Neural progenitor cell (in vitro differentiated cells): ENCODE data around the gene MRPL17. TPM values are rescaled to one million over a fixed set of nuclear protein-coding genes. Genes with fewer than 3 reads are reported as not detected.
"Not testable (repeated sequence)": the region's sequence is repeated elsewhere in the genome, so short reads cannot be mapped to it uniquely, and the experiment has no call there.

Experiments used
- DNase-seq: peaks from one replicate; pipeline ENCODE4 v3.0.0-alpha.2; 2016; ENCODE audit warnings: low spot score
- H2AFZ ChIP-seq: fragments of 200-600 bp; sonication (generic); replicated peaks from 2 replicates; pipeline ENCODE4 v1.6.1; 2016; ENCODE audit warnings: antibody characterized with exemption
- H3F3A ChIP-seq: fragments of 200-600 bp; sonication (generic); 2 replicates; pipeline ENCODE4 v1.6.1; 2016; ENCODE audit warnings: antibody characterized with exemption, low read depth
- H3K27ac ChIP-seq: fragments of 200-600 bp; sonication (generic); 2 replicates; pipeline ENCODE4 v1.5.1; 2016; ENCODE audit warnings: mild to moderate bottlenecking
- H3K27me3 ChIP-seq: fragments of 200-600 bp; sonication (generic); 2 replicates; pipeline ENCODE4 v1.6.1; 2016; ENCODE audit warnings: mild to moderate bottlenecking, moderate library complexity
- H3K36me3 ChIP-seq: fragments of 200-600 bp; sonication (generic); 2 replicates; pipeline ENCODE4 v1.5.1; 2016
- H3K4me1 ChIP-seq: fragments of 200-600 bp; sonication (generic); 2 replicates; pipeline ENCODE4 v1.6.1; 2016; ENCODE audit warnings: mixed run types
- H3K4me2 ChIP-seq: fragments of 200-600 bp; sonication (generic); 2 replicates; pipeline ENCODE4 v1.6.1; 2016
- H3K4me3 ChIP-seq: fragments of 200-600 bp; sonication (generic); 2 replicates; pipeline ENCODE4 v1.5.1; 2016
- H3K79me2 ChIP-seq: fragments of 200-600 bp; sonication (generic); 2 replicates; pipeline ENCODE4 v1.6.1; 2016; ENCODE audit warnings: low read depth
- H3K9ac ChIP-seq: fragments of 200-600 bp; sonication (generic); 2 replicates; pipeline ENCODE4 v1.6.1; 2016
- H3K9me3 ChIP-seq: fragments of 200-600 bp; sonication (generic); 2 replicates; pipeline ENCODE4 v1.5.1; 2016; ENCODE audit warnings: low read depth
- H4K20me1 ChIP-seq: fragments of 200-600 bp; sonication (generic); 2 replicates; pipeline ENCODE4 v1.6.1; 2016; ENCODE audit warnings: low read depth
- H3K27ac Mint-ChIP-seq: 3 replicates; pipeline ENCODE4 v1.8.0; 2021; ENCODE audit warnings: mixed read lengths
- H3K27me3 Mint-ChIP-seq: 2 replicates; pipeline ENCODE4 v1.8.0; 2022; ENCODE audit warnings: low read depth, mild to moderate bottlenecking, inconsistent platforms, moderate library complexity, mixed read lengths; ENCODE audit not compliant: insufficient read depth
- H3K36me3 Mint-ChIP-seq: 3 replicates; pipeline ENCODE4 v1.8.0; 2021; ENCODE audit warnings: mixed read lengths
- H3K4me1 Mint-ChIP-seq: 3 replicates; pipeline ENCODE4 v1.8.0; 2021; ENCODE audit warnings: mixed read lengths
- H3K4me3 Mint-ChIP-seq: 3 replicates; pipeline ENCODE4 v1.8.0; 2021; ENCODE audit warnings: mild to moderate bottlenecking, moderate library complexity, mixed read lengths
- H3K9me3 Mint-ChIP-seq: 3 replicates; pipeline ENCODE4 v1.8.0; 2020; ENCODE audit warnings: mixed read lengths
- EZH2 ChIP-seq: fragments of 200-600 bp; sonication (generic); IDR thresholded peaks from 2 replicates; pipeline ENCODE4 v1.6.1; 2017; ENCODE audit warnings: antibody characterized with exemption, mild to moderate bottlenecking, moderate library complexity
- EZH2phosphoT487 ChIP-seq: fragments of 200-600 bp; sonication (generic); IDR thresholded peaks from 2 replicates; pipeline ENCODE4 v1.6.1; 2017; ENCODE audit warnings: antibody characterized with exemption
- total RNA-seq: library from RNA; depleted of rRNA; stranded (reverse); fragments of >200 nt; gene quantifications from 2 replicates; pipeline ENCODE4 v1.2.3, GENCODE V29; 2015; ENCODE audit warnings: low replicate concordance
- TF ChIP-seq, protein P1 (sequence below): fragments of 200-600 bp; sonication (generic); IDR thresholded peaks from 2 replicates; pipeline ENCODE4 v1.5.1; 2017; ENCODE audit warnings: antibody characterized with exemption, mild to moderate bottlenecking

The MRPL17 gene
- total RNA-seq, 1 donor from 2014 or later = 24.3 TPM

DNA sequence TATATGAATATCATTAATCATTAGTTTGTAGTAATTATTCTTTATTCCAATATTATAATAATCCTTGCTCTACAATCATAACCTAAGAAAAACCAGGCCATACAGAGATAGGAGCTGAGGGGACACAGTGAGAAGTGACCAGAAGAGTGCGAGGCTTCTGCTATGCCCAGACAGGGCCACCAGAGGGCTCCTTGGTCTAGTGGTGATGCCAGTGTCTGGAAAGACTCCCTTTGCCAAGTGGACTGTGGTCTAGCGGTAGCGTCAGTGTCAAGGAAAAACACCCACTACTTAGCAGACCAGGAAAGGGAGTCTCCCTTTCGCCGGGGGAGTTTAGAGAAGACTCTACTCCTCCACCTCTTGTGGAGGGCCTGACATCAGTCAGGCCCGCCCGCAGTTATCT lies 28.4 kb upstream of the MRPL17 start:
- not testable (repeated sequence) for H3K4me1 Mint-ChIP-seq, H3K4me3 ChIP-seq, H3K36me3 Mint-ChIP-seq, H3K4me1 ChIP-seq, H2AFZ ChIP-seq, H3K27ac Mint-ChIP-seq, H3K9me3 ChIP-seq, H3K4me2 ChIP-seq, H3K9ac ChIP-seq, H4K20me1 ChIP-seq, H3K79me2 ChIP-seq, H3K27me3 ChIP-seq, H3K27me3 Mint-ChIP-seq, H3K36me3 ChIP-seq, H3K27ac ChIP-seq, H3F3A ChIP-seq, H3K4me3 Mint-ChIP-seq
- DNase-seq = peak; percentile 32
- H3K9me3 Mint-ChIP-seq = peaks cover 12% of the 10 kb centered on the region
- TF ChIP-seq, protein P1, sequence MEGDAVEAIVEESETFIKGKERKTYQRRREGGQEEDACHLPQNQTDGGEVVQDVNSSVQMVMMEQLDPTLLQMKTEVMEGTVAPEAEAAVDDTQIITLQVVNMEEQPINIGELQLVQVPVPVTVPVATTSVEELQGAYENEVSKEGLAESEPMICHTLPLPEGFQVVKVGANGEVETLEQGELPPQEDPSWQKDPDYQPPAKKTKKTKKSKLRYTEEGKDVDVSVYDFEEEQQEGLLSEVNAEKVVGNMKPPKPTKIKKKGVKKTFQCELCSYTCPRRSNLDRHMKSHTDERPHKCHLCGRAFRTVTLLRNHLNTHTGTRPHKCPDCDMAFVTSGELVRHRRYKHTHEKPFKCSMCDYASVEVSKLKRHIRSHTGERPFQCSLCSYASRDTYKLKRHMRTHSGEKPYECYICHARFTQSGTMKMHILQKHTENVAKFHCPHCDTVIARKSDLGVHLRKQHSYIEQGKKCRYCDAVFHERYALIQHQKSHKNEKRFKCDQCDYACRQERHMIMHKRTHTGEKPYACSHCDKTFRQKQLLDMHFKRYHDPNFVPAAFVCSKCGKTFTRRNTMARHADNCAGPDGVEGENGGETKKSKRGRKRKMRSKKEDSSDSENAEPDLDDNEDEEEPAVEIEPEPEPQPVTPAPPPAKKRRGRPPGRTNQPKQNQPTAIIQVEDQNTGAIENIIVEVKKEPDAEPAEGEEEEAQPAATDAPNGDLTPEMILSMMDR = peak; percentile 45

DNA sequence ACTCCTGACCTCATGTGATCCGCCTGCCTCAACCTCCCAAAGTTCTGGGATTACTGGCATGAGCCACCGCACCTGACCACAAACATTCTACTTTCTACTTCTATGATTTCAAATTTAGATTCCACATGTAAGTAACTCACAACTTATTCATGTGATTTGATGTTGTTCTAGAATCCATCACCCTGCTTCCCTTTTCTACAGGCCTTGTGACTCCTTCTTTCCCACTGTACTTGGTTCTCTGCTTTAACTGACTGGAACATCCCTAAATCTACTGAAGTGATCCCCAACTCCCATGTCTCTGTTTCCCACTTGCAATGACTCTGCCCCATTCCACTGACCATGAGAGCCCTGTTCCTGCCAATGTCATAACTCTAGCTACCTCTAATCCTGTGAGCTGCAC lies 25.7 kb upstream of the MRPL17 start:
- H3K27ac Mint-ChIP-seq = no peak overlapping the region

DNA sequence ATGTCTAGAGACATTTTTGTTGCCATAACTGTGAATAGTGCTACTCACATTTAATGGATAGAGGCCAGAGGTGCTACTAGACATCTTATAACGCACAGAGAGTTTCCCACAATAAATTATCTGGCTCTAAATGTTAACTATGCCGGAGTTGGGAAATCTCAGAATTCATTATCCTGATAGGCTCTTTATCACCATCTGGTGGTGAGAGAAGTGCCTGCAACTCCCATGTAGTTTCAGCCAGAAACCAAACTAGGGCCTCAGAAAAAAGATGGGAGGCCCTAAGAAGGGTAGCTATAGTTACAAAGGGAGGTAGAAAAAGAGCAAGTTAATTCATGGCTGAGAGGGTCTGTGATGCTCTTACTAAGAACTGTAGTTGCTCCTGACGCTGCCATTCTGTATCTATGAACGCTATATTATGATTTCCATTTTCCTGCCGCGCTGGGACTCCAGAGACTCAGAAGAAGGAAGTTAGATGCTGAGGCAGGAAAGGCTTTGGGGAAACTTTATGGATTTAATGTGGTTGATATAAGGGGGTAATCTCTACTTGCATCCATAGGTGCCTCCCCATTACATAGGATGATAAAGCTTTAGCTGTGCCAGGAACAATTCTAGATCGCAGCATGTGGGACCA lies 22.9 kb upstream of the MRPL17 start:
- no peak overlapping the region for H3K9ac ChIP-seq
- H3K9me3 ChIP-seq = no peaks in the 10 kb centered on the region
- H3K4me2 ChIP-seq = no peak overlapping the region
- Mint-ChIP-seq H3K9me3 (peaks cover 3% of the 10 kb centered on the region), H3K4me3 (no peak overlapping the region), H3K27me3 (peaks cover 7% of the 10 kb centered on the region), H3K36me3 (no peaks in the 10 kb centered on the region), H3K4me1 (peaks cover 31% of the 10 kb centered on the region), H3K27ac (no peak overlapping the region)
- H3K4me3 ChIP-seq = no peak overlapping the region
- DNase-seq = peak; percentile 73
- H3K4me1 ChIP-seq = peaks cover 7% of the 10 kb centered on the region
- H3K36me3 ChIP-seq = no peaks in the 10 kb centered on the region
- no peak overlapping the region for H3K27ac ChIP-seq
- peak overlapping the region; percentile 74 for H2AFZ ChIP-seq
- H3K79me2 ChIP-seq = no peaks in the 10 kb centered on the region
- H3F3A ChIP-seq = no peaks in the 10 kb centered on the region
- no peak for TF ChIP-seq EZH2
- no peak for TF ChIP-seq EZH2phosphoT487
- TF ChIP-seq, protein P1 = peak; percentile 89
- H4K20me1 ChIP-seq = no peaks in the 10 kb centered on the region
- no peaks in the 10 kb centered on the region for H3K27me3 ChIP-seq

More for the DNA sequence above, 25.7 kb upstream of the MRPL17 start:
- H3K79me2 ChIP-seq = no peaks in the 10 kb centered on the region
- Mint-ChIP-seq H3K4me3 (no peak overlapping the region), H3K4me1 (peaks cover 9% of the 10 kb centered on the region), H3K27me3 (peaks cover 12% of the 10 kb centered on the region), H3K36me3 (peaks cover 6% of the 10 kb centered on the region), H3K9me3 (peaks cover 12% of the 10 kb centered on the region)
- no peak for DNase-seq
- no peak overlapping the region for H2AFZ ChIP-seq
- no peak overlapping the region for H3K27ac ChIP-seq
- no peak overlapping the region for H3K4me3 ChIP-seq
- H3K4me1 ChIP-seq = no peaks in the 10 kb centered on the region
- TF ChIP-seq EZH2phosphoT487 (no peak), EZH2 (no peak)
- TF ChIP-seq, protein P1 = no peak
- no peaks in the 10 kb centered on the region for H3K27me3 ChIP-seq
- H3K36me3 ChIP-seq = no peaks in the 10 kb centered on the region
- H3K9me3 ChIP-seq = no peaks in the 10 kb centered on the region
- no peaks in the 10 kb centered on the region for H4K20me1 ChIP-seq
- H3K4me2 ChIP-seq = no peak overlapping the region
- no peak overlapping the region for H3K9ac ChIP-seq
- no peaks in the 10 kb centered on the region for H3F3A ChIP-seq
